Measurements from ENCODE around the gene PAGR1. TPM values are rescaled to one million over a fixed set of nuclear protein-coding genes. Genes with fewer than 3 reads are reported as not detected.

The PAGR1 gene
- total RNA-seq, 4 donors from 2014 or later = 20.9 to 26.9 (median 26.5) TPM

DNA sequence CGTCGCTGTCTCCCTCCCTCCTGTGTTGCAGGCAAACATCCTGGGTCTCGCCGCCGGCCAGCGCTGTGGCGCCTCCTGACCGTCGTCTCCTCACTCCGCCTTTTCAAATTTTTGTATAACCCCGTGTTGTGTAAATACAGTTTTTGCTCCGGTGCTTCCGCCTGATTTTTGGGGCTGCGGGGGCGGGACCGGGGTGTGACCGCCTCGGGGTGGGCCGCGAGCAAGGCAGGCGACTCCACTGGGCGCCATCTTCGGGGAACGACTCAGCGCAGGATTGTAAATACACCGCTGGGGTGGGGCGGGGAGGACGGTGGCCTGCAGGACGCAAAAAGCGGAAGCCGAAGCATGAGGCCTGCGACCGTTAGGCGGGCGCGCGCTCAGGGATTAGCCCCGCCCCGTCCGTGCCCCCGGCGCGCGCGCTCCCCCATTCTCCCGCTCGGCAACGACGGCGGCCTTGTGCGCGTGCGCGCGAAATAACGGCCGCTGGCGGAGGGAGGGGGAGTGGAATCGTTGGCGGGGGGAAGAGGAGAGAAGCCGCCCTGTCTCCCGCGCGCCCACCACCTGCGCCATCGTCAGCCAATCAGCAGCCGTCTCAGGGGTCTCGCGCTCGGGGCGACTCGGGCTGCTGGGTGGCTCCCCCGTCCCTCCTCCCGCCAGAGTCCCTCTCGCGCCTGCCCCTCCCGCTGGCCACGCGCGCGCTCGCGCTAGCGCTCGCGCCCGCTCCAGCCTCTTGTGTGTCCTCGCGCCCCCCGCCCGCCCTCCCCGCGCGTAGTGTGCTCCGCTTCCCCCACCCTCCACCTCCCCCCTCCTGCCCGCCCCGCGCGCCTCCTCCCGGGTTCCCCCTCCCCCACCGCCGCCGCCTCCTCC, 10.5 kb upstream of the PAGR1 start:
- intact Hi-C loops (cut with DNase I) = no loop called here
- Histone ChIP-seq H3K4me1 (peaks cover 44 to 51% (median 48%) of the 10 kb centered on the region in 4 donors), H3K9me3 (no peaks in the 10 kb centered on the region), H3K4me3 (peak overlapping the region; percentile 69 to 96 (median 78)), H3K36me3 (peaks cover 0 to 31% (median 26%) of the 10 kb centered on the region in 4 donors), H3K27ac (replicated peaks in 1 of 4) (peak overlapping the region; percentile 90 to 99 (median 98)), H3K27me3 (peaks cover 0 to 2% (median 0%) of the 10 kb centered on the region in 4 donors)
- DNase-seq (ENCODE audit: extremely low spot score) = peak; percentile 99
- TF ChIP-seq POLR2AphosphoS5 (IDR thresholded peaks at IDR 0.05) = peak; percentile 96 to 98
- peak; percentile 83 for TF ChIP-seq POLR2A (IDR thresholded peaks at IDR 0.05; ENCODE audit: low read depth)
- no peak for TF ChIP-seq CTCF (IDR thresholded peaks at IDR 0.05)
- WGBS = under 1% methylated on average over 58 of the region's 103 CpGs

- intact Hi-C loops (cut with DNase I) = no loop called here
Observed at GRCh38 chr16:29806099-29806579, 9.8 kb upstream of the PAGR1 start, which contains the start of gene MAZ. TSS of gene MAZ (plus strand) at chr16:29806529. CDS start at chr16:29806702, 173 bp downstream.

DNA sequence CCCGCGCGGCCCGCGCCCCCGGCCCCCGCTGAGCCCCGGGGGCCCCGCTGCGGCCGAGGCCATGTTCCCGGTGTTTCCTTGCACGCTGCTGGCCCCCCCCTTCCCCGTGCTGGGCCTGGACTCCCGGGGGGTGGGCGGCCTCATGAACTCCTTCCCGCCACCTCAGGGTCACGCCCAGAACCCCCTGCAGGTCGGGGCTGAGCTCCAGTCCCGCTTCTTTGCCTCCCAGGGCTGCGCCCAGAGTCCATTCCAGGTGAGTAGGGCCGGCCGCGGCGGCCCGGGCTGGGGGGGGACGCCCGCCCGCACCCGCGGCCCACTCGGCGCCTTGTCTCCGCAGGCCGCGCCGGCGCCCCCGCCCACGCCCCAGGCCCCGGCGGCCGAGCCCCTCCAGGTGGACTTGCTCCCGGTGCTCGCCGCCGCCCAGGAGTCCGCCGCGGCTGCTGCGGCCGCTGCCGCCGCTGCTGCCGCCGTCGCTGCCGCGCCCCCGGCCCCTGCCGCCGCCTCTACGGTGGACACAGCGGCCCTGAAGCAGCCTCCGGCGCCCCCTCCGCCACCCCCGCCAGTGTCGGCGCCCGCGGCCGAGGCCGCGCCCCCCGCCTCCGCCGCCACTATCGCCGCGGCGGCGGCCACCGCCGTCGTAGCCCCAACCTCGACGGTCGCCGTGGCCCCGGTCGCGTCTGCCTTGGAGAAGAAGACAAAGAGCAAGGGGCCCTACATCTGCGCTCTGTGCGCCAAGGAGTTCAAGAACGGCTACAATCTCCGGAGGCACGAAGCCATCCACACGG, 9.1 kb upstream of the PAGR1 start:
- intact Hi-C loops (cut with DNase I) = no loop called here
- H3K4me1 ChIP-seq = peaks cover 52 to 63% (median 61%) of the 10 kb centered on the region in 4 donors

More at GRCh38 chr16:29806099-29806579, 9.8 kb upstream of the PAGR1 start, which contains the start of gene MAZ:
- peaks cover 50 to 57% (median 55%) of the 10 kb centered on the region in 4 donors for H3K4me1 ChIP-seq
- no peak for TF ChIP-seq POLR2A (IDR thresholded peaks at IDR 0.05; ENCODE audit: low read depth)
- TF ChIP-seq CTCF (IDR thresholded peaks at IDR 0.05) = no peak
- no peak for TF ChIP-seq POLR2AphosphoS5 (IDR thresholded peaks at IDR 0.05)
- TF ChIP-seq EP300 (IDR thresholded peaks at IDR 0.05) = no peak
- no peaks in the 10 kb centered on the region for H3K9me3 ChIP-seq
- H3K36me3 ChIP-seq = peaks cover 0 to 26% (median 24%) of the 10 kb centered on the region in 4 donors
- H3K4me3 ChIP-seq = peak within 1 kb of the TSS; percentile 69 to 96 (median 78)
- DNase-seq (ENCODE audit: extremely low spot score) = peak; percentile 96
- peak within 1 kb of the TSS; percentile 96 to 99 (median 98) for H3K27ac ChIP-seq (replicated peaks in 1 of 4)
- H3K27me3 ChIP-seq = peaks cover 0 to 2% (median 0%) of the 10 kb centered on the region in 4 donors
- 0% methylated on average over 1 of the region's 67 CpGs for WGBS

More for the DNA sequence above, 9.1 kb upstream of the PAGR1 start:
- TF ChIP-seq CTCF (IDR thresholded peaks at IDR 0.05) (no peak), POLR2AphosphoS5 (IDR thresholded peaks at IDR 0.05) (no peak), POLR2A (IDR thresholded peaks at IDR 0.05; ENCODE audit: low read depth) (no peak), EP300 (IDR thresholded peaks at IDR 0.05) (no peak)
- Histone ChIP-seq H3K4me3 (peak overlapping the region; percentile 61 to 96 (median 64)), H3K27ac (replicated peaks in 1 of 4) (peak overlapping the region; percentile 95 to 96 (median 96)), H3K27me3 (peaks cover 0 to 2% (median 0%) of the 10 kb centered on the region in 4 donors), H3K36me3 (peaks cover 0 to 26% (median 22%) of the 10 kb centered on the region in 4 donors), H3K9me3 (no peaks in the 10 kb centered on the region)
- DNase-seq (ENCODE audit: extremely low spot score) = no peak
- WGBS = no CpG with 5 or more reads among the region's 99 CpGs

Data from esophagus muscularis mucosa (tissue), 4 donors.